SHP77 treated with DMSO at 0.1 percent for 48 hours (cell line): ENCODE data around the gene PRF1.
"Not testable (repeated sequence)": the region's sequence is repeated elsewhere in the genome, so short reads cannot be mapped to it uniquely, and the experiment has no call there.

Experiments used
- DNase-seq: peaks from one replicate; lab custom pipeline; 2025; lab: John Stamatoyannopoulos, UW

The PRF1 gene

DNA sequence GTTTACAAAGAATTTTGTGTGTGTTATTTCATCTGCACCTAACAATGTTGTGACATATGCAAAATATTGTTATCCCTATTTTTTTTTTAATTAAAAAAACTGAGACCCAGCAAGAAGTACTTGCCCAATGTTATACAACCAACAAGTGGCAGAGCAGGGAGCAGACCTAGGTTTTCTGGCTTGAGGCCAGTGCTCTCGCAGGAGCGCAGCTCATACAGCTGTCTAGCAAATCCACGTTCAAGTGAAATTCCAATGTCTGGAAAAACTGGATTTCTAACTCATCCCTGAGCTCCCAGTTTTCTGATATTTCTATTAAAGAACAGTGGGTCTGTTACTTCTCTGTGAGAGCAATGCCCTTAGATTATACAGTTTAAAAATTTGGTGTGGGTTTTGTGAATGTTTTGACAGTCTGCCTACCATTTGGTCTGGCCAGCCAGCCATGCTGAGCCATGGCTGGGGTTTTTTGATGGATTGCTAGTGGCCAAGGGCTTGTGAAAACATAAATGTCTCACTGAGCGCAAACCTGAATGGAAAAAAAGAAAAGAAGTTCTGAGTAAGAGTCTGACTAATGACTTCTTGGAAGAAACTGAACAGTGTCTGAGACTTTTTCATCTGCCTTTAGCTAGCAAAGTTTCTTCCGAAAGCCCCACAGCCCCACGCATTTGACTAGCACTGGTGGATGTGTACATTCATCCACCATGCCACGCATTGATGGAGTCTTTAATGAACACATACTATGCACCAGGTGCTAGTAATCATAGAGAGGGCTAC is 15.4 kb upstream of the PRF1 start:
- DNase-seq, result no peak

DNA sequence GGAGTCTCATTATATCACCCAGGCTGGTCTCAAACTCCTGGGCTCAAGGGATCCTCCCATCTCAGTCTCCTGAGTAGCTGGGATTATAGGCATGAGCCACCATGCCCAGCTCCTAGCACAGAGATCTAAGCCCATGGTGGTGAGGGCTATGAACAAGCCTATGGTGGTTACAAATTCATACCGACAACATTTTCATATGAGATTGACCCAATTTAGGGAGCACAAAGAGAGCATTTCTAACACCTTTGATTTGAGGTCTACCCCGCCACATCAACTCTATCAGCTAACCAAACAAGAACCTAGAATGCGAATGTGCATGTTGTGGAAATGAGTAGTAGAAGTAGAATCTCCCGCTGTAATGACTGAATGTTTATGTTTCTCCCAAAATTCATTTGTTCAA is 14.2 kb upstream of the PRF1 start:
- no peak for DNase-seq

DNA sequence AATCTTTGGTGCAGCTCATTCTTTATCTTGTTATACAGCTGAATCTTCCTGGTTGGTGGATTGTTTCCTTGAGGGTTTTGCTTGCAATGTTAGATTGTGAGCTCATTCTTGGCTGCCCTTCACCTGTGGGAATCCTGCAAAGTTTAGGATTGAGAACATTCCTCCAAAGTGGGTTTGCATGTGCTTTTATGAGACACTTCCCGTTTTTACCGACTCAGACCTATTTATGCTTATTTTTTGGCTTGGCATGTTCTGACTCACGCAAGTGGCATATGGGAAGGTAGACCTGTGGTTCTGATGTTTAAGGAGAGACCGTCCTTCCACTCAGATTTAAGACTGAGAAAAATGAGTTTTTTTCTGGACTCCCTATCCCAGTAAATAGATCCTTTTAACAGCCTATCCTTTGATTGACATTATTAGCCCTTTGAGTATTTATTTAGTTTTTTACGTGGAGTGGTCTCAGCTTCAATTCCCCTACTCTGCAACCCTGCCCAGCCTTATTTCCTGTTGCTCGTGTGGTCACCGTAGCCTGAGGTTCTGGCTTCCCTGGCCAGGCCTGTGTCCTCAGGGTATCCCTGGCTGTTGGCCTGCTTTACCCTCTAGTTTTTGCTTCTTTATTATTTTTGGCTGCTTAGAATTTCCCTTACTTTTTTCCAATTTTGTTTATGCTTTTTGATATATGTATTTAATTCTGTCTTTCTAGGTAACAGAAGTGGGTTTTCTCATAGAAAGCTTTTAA is 13.4 kb upstream of the PRF1 start:
- no peak for DNase-seq

DNA sequence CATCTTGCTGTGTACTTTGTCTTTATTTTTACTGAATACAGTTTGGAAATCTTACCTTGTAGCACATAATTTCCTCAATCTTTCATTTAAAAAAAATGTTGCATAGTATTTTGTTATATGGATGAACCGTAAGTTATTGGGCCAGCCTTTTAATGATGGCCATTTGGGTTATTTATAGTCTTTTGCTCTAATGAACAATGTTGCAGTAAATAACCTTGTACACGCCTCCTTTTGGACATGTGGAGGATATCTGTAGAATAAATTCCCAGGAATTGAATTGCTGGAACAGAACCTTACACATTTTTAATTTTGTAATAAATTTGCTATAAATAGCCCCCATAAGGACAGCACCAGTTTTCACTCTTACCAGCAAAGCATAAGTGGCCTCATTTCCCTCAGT is 12.7 kb upstream of the PRF1 start:
- no peak for DNase-seq

DNA sequence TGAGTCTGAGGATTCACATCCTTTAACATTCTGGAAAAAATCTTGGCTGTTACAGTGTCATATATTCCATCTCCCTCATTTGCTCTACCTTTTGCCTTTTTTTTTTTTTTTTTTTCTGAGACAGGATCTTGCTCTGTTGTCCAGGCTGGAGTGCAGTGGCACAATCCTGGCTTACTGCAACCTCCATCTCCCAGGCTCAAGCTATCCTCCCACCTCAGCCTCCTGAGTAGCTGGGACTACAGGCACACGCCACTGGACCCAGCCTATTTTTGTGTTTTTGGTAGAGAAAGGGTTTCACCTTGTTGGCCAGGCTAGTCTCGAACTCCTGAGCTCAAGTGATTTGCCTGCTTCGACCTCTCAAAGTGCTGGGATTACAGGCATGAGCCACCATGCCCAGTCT is 11.8 kb upstream of the PRF1 start:
- not testable (repeated sequence) for DNase-seq

DNA sequence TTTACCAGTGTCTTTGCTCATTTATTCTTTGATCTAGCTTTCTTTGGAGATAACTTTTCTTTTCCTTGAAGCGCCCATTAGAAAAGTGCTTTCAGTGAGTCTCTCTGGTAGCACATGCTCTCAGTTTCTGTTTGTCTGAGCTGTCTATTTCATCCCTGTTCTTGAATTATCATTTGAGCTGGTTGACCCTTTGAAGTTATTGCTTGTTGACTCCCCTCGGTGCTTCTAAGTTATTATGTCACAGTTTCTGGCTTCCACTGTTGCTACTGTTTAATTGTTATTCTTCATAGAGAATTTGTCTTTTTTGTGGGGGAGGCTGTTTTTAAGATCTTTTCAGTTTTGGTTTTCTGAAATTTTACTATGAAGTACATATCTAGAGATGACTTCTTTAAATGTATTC is 11.4 kb upstream of the PRF1 start:
- no peak for DNase-seq

DNA sequence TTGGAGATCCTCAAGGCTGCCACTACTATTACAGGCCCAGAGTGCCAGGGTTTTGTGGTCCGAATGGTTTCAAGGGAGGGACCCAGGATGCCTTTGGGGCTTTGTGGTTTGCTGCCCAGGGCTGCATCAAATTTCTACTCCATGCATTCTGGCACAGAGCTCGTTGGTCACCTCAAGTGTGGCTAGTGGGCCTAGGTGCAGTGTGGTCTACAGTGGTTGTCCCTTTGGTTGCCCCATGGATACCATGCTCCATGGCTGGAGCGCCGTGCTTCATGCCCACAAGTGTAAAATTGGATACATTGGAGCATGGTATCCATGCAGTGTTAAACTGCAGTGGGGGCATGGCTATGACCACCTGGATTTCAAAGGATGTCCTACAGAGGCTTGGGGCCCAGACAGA is 5.4 kb upstream of the PRF1 start:
- no peak for DNase-seq

DNA sequence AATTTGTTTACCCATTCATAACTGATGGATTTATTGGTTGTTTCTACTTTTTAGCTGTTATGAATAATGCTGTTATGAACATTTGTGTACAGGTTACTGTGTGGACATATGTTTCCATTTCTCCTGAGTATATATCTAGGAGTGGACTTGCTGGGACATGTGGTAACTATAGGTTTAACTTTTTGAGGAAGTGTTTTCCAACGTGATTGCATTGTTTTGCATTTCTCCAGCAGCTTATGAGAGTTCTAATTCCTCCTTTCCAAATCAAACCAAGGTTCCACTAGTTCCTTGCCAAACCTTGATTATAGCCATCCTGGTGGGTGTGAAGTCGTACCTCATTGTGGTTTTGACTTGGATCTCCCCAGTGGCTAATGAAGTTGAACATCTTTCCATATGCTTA is 2.6 kb upstream of the PRF1 start:
- DNase-seq, result no peak

DNA sequence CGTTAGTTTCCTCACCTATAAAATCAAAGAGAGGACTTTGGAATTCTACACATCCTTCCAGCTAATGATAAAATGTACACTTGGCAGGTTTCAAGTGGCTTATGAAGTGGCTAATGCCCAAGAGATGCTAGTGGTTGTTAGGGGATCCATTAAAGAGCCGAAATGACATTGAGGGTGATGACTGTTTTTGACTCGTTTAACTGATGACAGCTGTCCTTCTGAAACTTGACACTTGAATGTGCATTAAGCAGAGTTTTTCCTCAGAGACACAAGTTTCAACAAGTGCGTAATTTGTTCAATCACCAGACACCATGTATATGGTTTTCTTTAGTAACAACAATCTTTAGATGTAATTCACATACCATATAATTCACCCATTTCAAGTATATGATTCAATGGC is 1.6 kb upstream of the PRF1 start:
- no peak for DNase-seq

DNA sequence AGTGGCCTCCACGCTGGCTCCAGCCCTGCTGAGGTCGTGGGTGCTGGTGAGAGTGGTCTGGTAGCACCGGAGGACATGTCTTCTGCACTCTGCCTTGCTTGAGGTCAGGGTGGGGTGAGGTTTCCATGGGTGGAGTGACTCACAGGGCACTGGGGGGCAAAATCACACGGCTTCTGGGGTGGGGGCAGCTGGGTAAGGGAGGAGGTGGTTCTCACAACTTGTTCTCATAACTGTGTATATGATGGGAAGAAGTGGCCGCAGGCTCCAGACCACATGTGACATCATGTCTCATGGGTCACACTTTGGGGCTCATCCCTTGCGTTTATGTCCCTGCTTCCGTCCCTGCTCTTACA is 884 bp upstream of the PRF1 start:
- DNase-seq, result no peak

DNA sequence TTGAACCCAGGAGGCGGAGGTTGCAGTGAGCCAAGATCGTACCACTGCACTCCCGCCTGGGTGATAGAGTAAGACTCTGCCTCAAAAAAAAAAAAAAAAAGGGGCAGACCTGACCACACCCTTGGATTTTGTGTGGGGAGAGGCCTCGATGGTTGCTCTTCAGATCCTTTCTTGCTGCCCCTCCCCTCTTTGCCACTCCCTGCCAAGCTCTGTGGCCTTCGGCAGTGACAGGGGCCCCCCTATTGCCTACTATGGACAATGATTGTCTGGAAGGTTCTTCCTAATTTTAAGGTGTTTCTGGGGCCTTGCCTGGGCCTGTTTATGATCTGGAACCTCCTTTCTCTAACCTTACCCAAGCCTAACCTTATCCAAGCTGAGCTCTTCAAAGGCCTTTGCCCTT is 795 bp downstream of the PRF1 start:
- DNase-seq, result no peak

DNA sequence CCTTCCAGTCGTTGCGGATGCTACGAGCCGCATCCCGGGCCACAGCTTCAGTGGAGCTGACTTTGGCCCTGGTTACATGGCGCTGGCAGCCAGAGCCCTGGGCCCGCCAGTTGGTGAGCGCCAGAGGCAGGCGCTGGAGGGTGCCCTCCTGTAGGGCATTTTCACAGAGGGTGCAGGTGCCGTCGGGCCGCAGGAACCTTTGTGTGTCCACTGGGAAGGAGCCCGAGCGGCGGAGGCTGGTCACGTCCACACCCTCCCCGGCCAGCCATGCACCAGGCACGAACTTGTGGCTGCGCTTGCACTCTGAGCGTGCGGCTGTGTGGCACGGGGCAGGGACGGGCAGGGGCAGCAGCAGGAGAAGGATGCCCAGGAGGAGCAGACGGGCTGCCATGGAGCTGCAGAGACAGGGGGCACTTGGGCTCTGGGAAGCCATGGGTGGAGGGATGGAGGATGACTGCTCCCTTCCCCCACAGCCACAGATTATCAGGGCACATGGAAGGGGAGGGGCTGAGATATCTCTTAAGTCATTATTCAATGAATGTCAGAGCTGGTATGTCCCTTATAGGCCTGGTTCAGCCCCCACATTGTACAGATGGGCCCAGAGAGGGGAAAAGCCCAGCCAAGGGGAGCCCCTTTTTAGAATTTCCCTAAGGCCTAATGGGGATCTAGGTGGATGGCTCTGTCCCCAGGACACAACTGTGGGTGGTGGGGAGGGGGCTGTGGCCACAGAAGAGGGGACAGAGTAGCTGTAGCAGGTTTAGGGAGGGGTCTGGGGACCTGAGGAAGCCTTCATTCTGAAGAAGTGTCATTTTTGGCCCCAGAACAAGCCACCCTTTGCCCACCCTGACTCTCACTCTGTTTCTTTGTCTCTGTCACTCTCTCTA is 1.8 kb downstream of the PRF1 start:
- DNase-seq, result no peak

DNA sequence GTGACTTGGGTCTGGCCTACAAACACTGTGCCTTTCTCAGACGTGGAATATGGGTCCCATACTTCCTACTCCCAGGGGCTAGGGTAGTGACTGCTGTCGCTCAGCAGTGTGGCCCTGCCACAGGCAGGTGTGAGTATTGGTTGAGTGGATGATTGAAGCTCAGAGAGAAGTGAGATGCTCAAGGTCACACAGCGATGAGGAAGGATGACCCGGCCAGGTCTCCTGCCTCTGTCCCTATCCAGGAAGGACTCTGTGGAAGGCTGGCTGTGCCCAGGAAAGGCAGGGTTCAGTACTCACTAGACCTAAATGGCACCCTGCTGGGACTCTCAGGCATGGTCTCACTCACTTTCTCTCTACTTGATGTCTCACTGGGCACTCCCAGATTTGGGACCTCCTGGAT is 2.8 kb downstream of the PRF1 start:
- DNase-seq, result no peak

DNA sequence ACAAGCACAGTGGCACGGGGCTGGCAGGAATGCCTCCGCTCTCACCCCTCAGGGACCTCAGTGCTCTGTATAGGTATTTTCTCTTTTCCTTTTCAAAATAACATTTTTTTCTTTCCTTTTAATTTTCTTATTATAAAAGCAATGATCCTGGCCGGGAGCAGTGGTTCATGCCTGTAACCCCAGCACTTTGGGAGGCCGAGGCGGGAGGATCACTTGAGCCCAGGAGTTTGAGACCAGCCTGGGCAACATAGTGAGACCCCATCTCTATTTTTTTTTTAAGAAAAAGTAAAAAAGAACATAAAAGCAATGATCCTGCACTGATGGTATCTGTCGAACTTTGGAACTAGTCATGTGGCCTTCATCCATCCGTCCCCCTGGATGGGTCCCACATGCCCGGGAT is 3.2 kb downstream of the PRF1 start:
- no peak for DNase-seq

DNA sequence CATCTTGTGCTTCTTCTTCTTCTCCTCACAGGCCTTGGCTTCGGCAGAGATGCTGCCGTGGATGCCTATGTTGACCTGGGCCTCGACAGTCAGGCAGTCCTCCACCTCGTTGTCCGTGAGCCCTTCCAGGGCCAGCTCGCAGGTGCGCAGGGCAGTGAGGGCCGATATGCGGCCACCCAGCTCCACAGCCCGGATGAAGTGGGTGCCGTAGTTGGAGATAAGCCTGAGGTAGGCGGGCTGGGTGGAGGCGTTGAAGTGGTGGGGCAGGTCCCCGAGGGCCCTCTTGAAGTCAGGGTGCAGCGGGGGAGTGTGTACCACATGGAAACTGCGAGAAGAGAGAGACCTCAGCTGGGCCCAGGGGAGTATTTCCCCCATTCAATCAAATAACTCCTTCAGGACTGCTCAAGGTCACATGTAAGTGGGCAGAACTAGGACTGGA is 3.7 kb downstream of the PRF1 start:
- no peak for DNase-seq

DNA sequence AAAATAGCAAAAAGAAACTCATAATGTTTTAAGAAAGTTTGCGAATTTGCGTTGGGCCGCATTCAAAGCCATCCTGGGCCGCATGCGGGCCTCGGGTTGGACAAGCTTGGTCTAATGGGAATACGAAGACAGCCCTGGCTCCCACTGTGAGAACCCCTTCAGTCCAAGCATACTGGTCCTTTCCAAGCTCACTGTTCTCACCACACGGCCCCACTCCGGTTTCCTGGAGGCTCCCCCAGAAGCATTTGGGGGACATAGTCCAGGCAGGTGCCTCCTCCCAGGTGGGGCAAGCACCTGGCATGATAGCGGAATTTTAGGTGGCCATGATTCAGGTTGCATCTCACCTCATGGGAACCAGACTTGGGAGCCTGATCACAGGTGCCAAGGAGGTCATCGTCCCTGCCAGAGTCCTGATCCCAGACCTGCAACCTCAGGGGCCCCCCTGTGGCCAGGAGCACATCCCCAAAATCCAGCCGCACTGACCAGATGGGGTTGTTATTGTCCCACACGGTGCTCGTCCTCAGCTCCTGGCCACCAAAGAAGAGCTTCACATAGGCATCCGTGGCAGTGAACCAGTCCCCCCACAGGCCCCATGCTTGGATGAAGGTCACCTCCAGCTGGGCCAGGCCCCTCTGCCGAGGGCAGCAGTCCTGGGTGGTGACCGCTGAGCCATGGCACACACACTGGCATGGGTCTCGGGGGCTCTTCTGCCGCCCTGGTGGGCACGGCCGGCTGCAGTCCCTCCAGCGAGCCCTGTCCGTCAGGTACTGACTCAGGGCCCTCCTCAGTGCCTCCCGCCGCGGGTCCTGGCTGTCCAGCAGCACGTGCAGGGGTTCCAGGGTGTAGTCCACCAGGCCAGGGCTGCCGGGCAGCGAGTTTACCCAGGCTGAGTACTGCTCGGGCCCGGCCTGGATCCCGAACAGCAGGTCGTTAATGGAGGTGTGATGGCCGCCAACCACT is 4.4 kb downstream of the PRF1 start:
- no peak for DNase-seq

DNA sequence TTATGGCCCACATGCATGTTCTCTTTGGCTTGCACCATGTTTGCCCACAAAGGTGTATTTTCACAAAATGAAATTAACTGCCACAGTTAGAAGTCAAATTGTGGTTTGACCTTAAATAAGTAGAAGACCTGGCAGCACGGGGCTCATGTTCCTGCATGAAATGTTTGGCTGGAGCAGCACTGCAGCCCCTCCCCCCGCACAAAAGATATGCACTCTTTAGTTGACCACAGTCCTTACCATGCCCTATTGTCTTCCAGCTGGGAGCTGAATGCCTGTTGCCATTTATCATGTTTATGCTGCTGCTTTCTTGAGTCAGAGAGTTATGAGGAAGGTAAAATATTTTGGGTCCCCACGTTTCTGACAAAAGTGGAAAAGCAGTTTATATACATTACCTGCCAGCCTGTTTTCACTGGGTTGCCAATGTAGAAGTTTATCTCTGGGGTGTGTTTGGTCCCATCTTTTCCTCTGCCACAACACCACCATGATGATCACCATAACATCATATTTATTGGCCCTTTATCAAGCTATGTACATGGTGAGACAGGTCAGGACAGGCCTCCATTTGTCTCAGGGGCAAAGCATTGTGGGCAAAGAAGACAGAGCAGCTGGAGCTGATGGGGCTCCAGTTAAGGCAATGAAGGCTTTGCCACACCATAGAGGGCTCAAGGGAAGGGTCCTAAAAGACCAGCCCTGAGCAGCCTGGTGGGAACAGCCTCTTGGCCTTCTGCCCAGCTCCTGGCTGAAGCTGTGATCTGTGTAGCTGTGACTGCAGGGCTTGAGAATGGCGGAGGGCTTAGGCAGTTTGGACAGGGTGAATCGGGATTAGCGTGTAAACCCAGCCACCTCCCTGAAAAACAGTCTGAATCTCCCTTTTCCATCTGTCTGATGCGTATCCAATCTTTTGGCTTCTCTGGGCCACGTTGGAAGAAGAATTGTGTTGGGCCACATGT is 5.4 kb downstream of the PRF1 start:
- DNase-seq, result no peak

DNA sequence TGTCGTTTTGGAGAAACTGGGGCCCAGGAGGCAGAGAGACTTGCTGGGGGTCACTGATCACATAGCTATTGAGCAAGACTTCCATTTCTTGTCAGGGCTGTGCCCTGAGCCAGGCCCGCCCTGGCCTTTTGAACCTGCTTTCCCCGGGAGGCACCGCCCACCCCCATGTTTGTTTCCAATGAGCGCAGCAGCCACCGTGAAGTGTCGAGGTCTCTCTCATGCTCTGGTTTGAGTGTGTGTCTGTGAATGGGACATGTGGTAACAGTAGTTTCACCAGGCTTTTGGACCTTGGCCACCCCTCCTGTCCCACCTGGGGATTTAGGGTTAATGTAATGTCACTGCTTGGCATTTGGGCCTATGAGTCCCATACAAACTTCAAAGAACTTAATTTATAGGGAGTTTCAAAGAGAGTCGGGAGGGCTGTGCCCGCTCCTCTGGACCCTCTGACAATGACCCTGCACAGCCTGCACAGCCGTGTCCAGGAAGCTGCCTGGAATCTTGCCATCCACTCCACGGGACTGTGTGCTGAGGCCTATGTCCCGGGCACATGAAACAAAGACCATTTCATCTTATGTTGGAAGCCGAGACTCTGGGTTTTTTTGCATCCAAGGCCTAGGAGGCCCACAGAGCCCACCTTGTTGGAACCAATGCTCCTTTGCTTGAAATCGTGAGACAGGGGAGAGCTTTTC is 6.3 kb downstream of the PRF1 start:
- no peak for DNase-seq

DNA sequence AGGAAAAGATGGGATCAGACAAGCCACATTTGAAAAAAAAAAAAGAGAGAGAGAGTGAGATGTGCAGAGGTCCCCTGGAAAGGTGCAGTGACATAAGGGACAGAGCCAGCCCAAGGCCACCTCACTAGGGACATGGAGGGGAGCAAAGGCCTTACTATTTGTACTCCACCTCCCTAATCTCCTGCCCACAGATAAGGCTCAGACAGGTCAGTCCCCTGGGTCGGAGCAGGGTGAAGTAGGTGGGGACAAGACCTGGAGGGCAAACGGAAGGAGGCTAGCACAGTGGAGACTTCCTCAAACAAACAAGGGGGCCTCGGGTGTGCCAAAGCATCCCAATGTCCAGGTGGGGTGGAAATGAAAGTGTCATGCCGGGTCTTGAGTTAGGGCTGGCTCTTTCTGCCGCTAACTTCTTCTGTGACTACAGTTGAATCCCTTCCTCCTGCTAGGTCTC is 7.0 kb downstream of the PRF1 start:
- no peak for DNase-seq

DNA sequence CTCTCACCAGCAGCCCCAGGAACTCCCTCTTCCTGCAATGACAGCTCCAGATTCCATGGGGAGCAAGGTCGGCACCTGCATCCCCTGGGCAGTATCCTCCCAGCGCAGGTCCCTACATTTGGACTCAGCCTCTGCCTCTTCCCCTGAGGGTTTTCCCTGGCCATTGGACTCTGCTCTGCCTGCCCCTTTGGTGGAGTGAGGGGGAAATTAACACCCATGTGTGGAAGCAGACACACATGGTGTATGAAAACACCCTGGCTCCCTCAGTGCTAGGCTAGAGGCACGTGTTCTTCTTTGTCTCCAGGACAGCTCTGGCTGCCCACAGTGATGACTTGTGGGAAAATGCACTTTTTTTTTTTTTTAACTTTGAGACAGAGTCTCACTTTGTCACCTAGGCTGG is 8.4 kb downstream of the PRF1 start:
- DNase-seq, result no peak
